HG02571 (cell line): ENCODE measurements around the gene ARID1B.
"Not testable (repeated sequence)": the region's sequence is repeated elsewhere in the genome, so short reads cannot be mapped to it uniquely, and the experiment has no call there.

Experiments used
- ATAC-seq: cut with Tn5 transposase; IDR thresholded peaks from one replicate; pipeline ENCODE4 v1.9.1; 2021; ENCODE audit warnings: mild to moderate bottlenecking, moderate library complexity; ENCODE audit not compliant: unreplicated experiment

Gene ARID1B

DNA sequence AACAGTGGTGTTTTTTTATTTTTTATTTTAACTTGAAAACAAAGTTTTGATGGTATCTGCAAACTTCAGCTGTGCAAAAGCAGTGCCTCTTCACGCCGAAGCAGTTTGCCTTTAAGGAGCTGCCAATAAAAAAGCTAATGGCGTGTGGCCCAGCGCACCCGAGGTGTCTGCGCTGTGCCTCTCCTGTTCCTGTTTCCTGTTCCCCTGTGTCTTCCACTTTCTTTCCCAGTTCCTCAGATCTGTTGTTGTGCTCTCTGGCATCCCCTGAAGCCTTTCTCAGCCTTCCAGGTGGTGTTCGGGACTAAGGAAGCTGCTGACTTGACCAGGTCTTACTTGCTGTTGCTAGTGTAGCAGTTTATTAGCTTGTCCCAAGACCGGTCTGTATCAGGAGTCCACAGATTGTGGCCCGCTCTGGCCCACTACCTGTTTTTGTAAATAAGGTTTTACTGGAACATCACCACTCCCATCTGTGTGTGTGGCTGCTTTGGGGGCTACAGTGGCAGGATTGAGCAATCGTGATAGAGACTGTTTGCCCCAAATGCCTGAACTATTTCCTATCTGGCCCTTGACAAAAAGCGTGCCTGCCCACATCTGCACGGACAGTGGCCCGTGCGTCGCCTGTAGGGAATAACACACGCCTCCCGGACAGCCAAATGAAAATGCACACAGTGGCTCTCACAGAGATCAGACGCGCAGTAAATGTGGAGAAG, 367.8 kb downstream of the ARID1B start:
- no peak for ATAC-seq

DNA sequence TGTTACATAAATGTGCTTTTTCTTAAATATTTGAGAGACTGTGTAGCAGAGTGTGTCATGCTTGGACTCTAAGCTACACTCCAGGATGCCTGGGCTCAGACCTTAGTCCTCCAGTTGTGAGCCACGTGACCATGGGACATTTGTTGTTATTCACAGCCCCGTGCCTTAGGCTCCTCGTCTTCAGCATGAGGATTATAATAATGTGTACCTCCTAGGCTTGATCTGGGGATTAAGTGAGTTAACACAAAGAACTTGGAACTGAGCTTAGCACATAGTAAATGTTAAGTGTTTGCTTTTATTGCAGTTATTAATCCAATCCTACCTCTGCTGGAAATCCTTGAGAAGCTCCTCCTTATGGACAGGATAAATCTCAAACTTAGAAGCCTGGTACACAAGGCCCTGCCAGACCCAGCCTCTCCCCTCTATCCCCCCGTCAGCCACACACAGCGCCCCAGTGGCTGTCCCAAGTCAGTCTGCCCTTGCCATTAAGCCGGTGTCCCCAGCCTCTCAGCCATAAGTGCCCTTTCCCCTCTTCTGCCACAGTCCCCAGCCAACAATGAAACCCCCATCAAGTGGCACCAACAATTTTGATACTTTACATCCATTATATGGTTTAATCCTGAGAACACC, 368.6 kb downstream of the ARID1B start:
- no peak for ATAC-seq

DNA sequence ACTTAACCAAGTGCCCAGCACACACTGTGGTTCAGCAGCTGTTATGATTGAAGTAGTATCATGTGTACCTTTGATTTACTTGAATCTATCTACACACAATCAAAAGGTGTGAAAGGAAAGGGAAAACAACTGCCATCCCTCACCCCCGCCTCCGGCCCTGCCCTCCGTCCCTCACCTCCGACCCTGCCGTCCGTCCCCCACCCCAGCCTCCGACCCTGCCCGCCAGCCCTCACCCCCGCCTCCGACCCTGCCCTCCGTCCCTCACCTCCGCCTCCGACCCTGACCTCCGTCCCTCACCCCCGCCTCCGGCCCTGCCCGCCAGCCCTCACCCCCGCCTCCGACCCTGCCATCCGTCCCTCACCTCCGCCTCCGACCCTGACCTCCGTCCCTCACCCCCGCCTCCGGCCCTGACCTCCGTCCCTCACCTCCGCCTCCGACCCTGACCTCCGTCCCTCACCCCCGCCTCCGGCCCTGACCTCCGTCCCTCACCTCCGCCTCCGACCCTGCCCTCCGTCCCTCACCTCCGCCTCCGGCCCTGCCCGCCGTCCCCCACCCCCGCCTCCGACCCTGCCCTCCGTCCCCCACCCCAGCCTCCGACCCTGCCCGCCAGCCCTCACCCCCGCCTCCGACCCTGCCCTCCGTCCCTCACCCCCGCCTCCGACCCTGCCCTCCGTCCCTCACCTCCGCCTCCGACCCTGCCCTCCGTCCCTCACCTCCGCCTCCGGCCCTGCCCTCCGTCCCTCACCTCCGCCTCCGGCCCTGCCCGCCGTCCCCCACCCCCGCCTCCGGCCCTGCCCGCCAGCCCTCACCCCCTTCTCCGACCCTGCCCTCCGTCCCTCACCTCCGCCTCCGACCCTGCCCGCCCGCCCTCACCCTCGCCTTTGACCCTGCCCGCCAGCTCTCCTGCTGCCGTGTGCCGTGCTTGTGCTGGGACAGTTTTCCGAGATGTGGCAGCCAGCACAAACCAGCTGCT, 370.2 kb downstream of the ARID1B start:
- ATAC-seq: not testable (repeated sequence)

DNA sequence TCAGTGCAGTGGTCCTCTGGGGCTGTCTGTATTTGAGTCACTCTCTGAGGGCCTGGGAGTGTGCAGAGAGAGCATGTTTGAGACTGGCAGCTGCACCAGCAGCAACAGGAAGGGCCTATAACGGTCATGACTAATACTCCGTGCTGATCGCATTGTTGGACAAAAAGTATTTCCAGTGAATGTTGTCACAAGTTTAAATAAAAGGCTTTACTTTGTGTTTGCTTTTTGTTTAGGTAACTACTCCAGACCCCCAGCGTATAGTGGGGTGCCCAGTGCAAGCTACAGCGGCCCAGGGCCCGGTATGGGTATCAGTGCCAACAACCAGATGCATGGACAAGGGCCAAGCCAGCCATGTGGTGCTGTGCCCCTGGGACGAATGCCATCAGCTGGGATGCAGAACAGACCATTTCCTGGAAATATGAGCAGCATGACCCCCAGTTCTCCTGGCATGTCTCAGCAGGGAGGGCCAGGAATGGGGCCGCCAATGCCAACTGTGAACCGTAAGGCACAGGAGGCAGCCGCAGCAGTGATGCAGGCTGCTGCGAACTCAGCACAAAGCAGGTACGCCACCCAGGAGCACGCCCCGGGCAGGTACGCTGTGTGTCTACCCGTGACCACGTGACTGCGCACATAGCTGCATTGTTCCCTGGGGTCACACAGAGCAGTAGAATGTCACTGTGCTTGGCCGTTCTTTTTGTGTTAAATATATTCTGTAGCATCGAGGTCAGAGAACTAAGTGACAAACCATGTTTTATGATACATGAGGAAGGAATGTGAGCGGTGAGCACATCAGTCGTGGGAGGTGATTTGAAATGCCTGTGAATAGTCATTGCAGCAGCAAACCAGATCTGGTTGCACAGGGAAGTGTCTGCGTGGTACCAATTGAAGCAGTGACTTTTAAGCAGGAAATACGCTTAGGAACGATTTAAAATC, 371.5 kb downstream of the ARID1B start:
- no peak for ATAC-seq

DNA sequence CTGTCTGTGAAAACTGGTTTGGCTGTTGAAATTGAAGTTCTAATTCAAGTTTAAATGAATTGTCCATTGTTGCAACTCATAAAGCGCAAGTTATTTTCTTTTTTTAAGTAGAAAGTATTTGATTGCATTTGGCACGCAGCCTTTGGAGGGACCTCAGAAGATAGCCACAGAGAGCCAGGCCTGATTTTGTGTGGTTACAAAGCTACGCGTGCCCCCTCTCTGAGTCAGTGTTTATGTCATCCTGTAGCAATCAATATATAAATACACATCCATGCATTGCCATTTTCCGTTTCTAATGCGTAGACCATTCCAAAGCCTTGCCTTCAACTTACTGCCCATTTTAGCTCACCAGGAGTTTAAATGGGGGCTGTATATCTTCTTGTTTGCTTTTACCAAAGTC, 372.9 kb downstream of the ARID1B start:
- ATAC-seq: no peak

DNA sequence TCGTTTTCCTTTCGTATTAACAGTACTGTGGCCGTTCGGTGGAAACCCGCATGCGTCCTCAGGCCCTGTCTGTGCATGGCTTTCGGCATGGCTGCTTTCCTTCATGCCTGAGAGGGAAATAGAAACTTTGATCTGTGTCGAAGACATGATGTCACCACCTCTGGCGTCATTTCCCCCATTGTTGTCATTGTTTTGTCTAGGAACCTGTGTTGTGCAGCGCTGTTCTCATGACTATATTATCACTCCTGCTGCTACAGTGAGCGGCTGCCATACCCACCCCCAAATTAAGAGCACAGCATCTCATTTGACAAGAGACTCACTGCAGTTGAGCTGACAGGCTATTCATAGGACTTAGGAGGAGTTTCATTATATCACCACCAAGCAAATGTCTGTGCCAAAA, 373.9 kb downstream of the ARID1B start:
- ATAC-seq: no peak

DNA sequence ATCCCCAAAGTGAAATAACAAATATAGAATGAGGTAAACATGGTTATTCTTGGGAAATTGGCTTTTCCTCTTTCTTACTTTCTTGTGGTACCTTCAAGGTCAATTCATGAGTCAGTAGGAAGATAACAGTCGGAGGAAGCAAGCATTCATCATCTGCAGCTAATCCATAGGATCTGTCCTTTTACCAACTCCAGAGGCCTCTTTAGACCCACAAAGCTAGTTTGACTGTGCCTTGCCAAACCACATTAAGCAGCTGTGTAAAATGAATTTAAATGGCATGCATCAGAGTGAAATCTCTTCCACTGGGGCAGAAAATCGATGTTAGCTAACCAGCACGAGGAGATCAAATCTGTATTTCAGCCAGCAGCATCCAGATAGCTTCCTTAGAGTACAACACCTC, 374.8 kb downstream of the ARID1B start:
- no peak for ATAC-seq

DNA sequence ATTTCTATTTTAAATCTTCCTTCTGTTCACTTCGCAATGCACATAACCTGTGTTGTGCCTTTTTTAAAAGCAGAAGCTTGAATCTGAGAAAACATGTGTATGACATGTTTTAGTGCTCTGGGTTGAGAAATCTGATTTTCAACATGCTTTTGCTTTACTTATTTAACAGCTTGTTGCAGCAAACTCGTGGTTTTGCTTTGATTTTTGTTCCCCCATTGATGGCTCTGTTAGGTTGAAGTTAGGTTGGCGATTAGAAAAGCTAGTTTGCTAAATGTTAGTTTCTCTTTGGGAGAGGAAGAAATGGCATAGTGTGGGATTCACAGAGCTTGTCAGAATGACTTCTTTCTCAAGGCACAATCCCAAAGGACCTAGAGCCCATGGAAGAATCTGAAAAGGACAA, 375.4 kb downstream of the ARID1B start:
- no peak for ATAC-seq

DNA sequence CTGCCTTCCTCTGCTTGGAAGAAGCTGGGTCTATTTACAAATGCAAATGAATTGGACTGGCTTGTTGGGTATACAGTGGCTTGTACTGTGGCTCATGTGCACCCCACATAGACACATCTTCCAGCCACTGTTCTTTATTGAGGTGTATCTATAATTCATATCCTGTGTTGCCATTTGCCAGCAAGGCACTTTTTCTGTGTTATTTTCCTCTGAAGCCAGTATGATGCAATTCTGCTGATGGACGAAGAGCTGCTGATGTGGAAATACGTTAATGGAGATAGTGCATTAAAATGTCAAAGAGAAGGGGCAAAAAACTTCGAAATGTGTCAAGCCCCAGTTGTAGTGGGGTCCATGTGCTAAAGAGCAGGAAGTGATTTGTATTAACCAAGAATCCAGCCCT, 378.6 kb downstream of the ARID1B start:
- ATAC-seq: no peak

DNA sequence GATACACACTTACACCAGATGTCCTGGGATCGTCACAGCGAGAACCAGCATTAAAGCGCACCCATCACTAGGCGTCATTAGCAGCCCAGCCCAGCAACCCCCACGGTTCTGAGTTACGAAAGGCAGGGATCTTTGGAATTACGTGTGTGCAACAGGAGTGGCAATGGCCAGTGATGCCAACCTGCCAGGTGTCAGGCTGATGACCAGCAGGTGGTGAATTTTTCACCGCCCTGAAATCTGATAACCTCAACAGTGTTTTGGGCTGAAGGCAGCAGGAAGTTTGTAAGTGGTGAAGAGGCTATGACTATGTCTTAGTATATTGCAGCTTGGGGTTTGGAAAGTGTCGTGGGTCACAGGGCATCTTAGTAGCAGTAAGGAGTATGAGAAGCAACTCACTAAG, 380.1 kb downstream of the ARID1B start:
- ATAC-seq: no peak

DNA sequence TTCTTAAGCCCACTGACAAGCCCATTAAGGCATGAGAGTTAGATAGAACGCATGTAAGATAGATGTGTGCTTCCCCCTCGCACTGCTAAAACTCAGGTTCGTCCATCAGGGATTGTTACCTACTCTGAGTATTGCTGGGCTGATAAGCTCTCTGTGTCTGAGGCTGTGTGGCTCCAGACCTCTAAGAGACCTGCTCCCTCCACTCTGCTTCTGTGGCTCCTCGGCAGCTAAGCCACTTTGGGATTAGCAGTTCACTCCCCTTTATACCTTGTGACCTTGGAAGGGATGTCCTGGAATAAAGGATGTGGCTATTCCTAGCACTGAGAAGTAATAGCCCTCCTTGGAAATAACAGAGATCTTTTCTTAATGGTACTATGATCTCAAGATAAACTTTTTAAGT, 381.3 kb downstream of the ARID1B start:
- ATAC-seq: no peak

DNA sequence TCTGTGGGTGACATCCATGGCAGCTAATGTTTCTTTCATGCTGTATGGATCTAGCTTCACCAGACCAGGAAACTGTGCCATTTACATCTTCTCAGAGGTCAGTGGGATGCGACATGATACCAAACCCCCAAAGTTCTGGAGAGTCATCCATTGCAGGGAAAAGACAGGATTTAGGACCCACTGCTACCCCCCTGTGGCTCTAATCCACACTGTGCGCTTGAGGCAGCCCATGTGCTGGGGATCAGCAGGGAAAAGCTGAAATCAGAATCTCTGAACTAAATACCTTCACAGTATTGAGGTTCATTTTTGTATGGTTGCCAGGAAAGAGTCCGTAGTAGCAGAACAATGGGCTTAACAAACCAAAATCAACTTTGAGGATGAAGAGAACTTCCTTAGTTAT, 381.7 kb downstream of the ARID1B start:
- no peak for ATAC-seq

DNA sequence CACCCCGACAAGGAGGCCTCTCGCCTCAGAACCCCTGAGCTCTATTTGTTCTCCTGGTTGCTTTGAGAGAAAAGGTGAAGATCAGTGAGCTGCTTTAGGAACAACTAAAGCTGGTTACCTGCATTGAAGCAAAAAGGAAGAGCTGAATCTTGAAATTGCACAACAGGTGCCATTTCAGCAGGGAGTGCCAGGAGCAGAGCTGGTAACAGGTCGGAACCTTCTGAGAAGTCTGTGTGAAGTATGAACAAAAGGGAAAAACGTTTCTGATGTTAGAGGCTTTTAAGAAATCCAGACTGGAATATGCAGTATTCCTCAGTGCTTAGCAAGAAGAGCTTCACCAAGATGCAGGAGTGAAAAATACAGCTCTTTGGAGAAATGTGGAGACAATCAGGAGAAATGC, 382.2 kb downstream of the ARID1B start:
- ATAC-seq: no peak

DNA sequence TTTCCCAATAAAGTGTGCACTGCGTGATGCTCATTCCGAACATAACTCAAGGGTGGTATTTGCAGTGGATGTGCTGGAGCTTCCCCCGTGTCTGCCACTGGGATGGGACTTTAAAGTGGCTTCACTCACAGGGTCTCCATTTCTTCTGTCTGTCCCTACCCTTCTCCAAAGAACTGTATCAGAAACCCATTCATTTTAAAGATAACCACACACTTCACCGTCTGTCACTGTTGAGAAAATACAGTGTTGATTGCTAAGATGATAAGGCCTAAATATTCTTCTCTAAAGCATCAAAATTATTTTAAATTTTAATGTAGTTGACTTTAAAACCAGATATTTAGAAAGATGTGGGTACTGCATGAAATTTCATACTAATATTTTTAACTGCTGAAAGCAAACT, 384.7 kb downstream of the ARID1B start:
- ATAC-seq: no peak

DNA sequence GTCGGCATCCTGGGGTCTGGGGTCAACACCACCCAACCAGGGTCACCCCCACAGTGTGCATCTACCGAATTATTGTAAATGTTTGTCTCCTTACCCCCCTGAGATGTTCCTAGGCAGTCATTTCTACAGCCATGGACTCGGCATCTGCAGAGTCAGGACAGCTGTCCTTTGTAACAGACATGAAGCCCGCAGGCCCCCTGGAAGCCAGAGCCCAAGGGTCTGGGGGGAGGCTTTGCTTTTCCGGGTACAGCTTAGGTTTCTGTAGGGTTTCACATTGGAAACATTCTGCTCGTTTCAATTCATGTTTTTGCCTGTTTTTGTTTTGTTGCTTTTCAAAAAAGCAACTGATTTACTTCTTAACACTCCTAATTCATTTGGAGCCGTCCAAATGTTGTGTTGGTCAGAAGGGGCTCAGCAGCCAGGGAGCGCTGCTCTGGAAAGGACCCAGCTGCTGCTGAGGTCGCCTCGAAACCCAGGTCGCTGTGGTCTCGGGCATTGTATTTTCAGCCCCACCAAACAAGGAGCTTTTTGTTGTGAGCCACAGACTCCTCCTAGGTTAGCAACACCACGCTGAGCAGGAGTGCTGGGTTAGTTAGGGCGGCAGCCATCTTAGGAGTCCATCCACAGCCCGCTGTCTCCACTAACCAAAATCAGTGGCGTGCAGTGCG, 385.7 kb downstream of the ARID1B start:
- no peak for ATAC-seq

DNA sequence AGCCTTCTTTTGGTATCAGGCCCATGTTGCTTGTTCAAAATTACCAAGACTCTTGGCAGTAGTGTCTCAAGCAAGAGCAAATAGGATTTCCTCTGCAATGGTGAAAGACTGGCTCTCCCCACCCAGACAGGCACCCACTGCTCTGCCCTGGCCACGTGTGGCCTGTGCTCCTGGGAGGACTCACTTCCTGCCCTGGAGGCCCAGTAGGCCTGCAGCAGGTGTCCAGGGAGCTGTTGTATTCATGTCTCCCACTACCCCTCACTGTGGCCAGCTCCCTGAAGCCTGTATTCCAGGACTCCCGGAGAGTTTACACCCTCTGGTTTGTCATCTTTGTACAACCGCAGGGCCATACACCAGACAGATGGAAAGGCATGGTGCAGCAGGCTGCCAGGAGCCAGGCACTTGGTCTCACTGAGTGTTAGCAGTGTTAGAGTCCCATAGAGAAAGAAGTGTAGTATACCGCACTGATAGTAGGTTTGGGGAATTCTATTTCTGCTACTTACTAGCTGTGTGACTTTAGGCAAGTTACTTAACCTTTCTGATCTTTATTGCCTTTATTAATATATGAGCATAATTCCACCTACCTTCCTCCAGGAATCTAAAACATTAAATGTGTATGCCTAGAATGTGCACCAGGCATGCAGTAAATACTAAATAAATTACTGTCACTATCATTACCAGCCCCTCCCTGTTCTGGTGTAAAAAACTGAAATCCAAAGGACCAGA, 386.4 kb downstream of the ARID1B start:
- ATAC-seq: no peak

DNA sequence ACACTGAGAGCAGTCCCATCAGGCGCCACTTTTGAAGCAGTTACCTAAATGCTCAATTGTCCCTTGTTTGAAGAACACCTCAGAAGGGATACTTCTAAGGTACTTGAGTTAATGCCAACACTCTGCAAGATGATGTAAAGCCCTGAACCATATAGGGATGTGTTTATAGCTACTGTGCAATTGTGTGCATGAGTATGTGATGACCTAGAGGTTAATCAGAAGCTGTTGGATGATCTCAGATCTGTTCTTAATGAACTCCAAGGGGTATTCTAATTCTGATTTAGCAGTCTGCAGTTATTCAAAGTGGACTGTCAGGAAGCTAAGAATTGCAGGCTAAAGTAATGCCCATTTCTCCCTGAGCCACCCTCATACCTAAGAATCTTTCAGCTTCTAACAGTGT, 387.8 kb downstream of the ARID1B start:
- no peak for ATAC-seq

DNA sequence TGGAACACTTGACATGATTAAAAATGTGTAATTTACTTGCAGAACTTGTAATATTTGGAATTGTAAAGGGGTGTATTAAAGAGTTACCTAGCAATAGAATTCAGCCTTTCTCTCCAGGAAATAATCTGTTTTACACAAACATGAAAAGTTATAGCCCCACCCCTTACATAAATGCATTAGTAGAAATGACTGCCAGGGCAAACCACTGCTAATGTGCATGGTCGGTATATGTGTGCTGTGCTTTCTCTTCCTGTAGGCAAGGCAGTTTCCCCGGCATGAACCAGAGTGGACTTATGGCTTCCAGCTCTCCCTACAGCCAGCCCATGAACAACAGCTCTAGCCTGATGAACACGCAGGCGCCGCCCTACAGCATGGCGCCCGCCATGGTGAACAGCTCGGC, 389.6 kb downstream of the ARID1B start:
- no peak for ATAC-seq

DNA sequence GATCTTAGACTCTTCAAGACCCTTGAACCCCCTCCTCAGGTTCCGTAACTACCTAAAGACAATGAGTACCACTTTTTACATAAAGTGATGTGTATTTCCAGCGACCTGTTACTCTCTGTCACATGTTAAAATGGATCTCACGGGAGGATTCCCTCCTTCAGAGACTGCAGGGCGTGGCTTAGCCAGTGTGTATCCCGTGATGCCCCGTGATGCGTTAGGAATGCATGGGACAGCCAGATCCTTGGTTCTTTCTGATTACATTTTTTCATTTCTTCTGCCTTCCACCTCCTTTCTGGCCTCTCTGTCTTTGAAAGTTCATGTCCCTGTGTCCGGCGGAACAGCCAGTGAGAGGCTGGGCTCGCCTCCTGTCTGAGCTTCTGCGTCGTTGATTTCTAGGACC, 390.7 kb downstream of the ARID1B start:
- ATAC-seq: no peak
